Activated CD4-positive, alpha-beta T cell treated with anti-CD3 and anti-CD28 coated beads, Interleukin-2, amount 50 U/mL, for 24 hours (primary cell): ENCODE data around the gene TLR7.

Source experiments
- DNase-seq, 2 donors: peaks; one replicate each; pipeline ENCODE4 v3.0.0-alpha.2; 2020; ENCODE audit warnings: low read depth in 1 of 2, low spot score in 1 of 2

The TLR7 gene

DNA sequence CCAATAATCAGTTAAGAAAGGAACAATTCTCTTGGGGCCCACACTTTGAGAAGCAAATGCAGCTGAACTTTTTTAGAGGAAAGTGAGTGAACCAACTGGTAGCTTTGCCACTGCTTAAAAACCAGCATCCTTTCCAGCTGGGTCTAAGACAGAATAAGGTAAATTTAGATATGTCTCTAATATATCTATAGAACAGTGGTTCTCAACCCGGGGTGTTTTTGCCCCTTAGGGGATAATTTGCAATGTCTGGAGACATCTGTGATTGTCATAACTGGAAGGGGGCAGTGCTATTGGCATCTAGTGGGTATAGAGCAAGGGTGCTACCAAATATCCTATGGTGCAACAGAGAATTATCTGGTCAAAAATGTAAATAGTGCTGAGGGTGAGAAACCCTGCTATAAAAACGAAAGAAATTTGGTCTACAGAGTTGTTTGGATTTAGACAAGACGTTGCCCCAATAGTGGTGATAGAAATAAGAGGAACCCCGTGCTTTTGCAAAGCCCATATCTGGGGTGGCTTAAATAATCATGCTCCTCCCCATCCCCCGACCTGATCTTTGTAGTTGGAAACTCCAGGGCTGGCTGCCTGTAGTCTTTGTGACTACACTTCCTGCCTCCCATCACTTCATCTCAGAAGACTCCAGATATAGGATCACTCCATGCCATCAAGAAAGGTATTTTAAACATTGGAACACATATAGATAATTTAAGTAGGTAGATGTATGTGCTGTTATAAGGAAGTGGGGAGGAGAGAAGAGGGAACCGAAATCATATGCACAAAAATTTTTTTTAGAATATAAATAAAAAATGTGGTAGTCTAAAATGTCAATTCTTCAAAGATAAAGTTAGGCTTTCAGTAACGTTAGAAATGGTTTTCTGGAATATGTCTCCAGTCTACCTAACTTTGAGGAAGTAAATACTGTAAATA lies at the start of gene TLR7:
TLR7 (plus strand) TSS at position 622 of the 927 bp plus-strand sequence. CDS start 507 bp downstream, outside the sequence.
- DNase-seq, result no peak

DNA sequence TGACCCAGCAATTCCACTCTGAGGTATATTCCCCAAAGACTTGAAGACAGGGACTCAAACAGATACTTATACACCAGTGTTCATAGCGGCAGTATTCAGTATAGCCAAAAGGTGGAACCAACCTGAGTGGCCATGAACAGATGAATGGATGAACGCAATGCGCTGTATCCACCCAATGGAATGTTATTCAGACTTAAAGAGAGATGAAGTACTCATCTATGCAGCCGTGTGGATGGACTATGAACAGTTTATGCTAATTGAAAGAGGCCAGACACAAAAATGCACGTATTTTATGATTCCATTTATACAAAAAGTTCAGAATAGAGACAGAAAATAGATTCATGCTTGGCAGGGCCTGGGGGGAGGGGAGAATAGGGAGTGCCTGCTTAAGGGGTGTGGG lies 49.3 kb upstream of the TLR7 start:
- DNase-seq, result no peak

DNA sequence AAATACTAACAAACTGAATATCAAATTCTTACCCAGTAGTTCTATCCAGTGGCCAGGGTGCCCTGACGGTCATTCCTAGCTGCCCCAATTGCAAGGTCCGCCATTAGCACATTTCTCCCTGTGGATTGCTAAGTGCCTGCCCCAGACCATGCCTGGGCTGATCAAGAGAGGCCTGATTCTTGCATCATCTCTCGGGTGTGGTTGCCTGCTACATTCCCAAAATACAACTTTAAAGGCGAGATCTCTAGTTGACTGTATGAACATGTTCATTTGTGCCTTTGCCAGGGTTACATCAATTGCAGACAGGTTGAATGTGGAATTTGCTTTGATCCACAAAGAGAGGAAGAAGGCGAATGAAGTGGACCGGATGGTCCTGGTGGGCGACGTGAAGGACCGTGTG lies 47.6 kb upstream of the TLR7 start:
- DNase-seq, result no peak

DNA sequence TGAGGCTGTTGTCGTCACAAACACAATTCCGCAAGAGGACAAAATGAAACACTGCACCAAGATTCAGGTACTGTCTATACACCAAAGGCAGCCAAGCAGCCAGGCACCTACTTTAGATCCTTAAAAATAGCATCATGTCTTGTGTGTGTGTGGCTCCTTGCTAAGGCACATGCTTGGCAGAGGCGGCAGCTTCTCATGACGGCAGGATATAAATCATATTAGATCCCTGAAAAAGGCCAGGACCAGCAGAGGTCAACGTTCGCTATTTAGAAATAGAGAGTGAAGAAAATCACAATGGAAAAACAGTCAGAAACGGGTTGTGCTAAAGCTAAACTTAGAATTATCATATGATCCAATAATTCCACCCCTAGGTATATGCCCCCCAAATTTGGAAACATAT lies 46.1 kb upstream of the TLR7 start:
- DNase-seq, result no peak

DNA sequence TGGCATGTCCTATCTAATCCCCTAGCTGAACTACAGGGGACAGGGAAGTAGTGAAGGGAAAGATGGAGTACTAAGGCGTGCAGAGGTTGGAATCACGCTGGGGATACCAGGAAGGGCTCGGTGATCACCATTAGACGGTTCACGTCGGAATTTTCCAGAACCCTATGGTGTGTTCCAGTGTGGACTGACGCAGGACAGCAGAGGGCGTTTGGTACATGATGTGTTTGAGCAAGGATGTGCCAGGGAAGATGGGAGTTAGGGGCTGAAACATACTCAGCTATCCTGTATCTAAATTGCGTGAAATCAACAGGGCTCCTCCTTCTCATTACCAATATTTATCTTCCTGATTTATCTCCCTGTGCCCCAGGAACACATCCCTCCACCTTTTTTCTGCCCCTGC lies 41.9 kb upstream of the TLR7 start:
- no peak for DNase-seq

DNA sequence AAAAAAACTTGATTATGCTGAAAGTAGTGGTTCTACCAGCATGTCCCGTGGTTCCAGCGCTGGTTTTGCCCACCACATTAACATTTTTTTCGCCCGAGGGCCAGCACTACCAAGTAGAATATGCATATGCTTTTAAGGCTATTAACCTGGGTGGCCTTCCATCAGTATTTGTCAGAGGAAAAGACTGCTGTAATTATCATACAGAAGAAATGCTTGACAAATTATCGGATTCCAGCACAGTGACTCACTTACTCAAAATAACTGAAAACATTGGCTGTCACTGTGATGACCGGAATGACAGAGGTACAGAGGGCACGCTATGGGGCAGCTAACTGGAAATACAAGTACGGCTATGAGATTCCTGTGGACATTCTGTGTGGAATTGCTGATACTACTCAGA lies 41.1 kb upstream of the TLR7 start:
- no peak for DNase-seq

DNA sequence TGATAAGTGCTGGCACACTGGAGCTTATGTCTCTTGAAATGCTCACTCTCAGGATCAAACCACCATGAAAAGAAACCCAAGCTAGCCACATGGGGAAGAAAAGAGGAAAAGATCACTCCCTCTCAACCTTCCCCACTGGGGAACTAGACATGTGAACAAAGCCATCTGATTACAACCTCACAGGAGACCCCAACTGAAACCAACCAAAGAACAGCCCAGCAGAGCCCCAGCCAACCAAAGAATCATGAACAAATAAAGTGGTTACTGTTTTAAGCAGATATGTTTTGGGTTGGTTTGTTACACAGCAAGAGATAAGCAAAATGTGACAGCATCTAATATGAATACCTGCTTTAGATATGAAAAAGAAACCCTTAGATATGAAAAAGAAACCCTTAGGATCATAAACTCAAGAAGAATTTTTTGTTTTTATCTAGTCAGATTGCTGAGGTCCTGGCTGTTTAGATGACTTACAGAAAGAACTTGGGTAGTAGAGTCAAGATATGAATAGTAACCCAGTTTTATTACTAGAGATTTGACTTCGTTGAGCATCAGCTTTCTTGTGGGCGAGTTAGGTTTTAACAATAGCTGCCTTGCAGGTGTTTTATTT lies 23.7 kb upstream of the TLR7 start:
- no peak for DNase-seq

DNA sequence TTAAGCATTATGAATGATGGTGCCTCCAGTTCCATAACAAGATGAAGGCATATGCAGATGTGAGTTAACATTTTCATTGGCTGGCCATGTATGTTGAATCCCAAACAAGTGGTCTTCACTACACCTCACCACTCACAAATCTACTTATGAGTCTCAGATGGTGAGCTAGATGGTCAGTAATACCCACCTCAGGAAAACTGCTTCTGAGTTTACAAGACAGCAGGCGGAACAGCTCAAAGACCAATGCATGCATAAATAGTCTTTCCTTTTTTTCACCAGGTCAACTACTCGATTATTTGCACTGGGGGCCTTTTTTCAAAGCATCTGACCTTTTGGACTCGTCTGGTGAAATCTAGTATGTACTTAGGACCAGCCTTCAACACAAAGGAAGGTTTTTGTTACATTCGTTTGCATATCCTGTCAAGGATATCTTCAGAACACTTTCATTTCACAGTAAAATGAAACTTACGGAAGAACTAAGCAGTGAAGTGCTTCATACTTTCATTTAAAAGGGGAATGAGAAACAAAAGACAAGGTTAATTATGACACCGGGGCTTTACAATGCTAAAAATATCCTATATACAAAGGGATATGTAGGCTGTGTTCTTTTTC lies 23.1 kb upstream of the TLR7 start:
- DNase-seq, result no peak

DNA sequence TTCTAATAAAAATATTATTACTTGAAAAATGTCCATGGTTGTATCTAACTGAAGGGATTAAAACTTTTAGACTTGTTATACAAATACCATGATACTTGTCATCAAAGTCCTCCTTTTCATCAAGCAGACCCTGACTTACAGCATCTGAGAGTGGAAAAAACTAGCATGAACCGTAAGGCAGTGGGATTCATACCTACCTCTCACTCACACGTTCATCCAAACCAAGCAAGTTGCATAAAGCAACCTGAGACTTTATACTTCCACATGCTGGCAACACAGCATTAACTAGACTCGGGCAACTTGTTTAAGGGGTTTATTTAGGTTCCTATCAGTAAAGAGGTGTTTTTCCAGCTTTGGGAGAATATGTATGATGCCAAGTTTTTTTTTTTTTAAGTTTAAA lies 22.6 kb upstream of the TLR7 start:
- no peak for DNase-seq

DNA sequence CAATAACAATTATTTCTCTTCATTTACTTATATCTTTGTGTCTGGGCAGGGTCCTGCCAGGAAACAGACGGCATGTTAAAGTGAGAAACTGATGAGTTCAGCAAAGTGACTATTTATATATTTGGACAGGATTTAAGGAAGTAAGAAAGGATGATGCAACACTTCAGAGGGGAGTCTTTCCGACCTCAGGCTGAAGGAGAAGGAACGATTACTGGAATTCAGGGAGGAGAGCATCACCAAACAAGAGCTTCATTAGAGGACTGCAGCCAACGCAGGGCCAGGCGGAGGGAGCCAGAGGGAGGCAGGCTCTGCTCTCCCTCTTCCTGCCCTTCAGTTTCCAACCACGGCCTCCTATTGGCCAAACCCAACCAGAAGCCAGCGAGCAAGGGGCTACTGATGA lies 1.5 kb upstream of the TLR7 start:
- no peak for DNase-seq

DNA sequence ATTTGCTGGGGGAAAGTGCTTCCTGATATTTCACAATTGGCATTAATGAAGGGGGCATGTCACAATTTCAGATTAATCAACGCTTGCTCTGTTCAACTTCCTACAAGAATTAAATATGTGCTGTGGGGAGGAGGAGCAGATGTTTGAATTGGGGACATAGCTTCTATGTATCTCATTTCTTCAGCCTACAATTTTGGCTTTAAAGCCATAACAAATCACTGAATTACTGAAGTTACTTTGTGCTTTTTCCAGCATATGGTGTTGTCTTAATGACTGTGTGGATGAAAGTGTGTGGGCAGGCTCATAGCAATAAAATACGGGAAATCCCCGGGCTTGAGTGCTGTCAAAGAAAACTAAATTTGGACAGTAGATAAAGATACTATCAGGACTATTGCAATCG lies 813 bp downstream of the TLR7 start:
- DNase-seq, result no peak

DNA sequence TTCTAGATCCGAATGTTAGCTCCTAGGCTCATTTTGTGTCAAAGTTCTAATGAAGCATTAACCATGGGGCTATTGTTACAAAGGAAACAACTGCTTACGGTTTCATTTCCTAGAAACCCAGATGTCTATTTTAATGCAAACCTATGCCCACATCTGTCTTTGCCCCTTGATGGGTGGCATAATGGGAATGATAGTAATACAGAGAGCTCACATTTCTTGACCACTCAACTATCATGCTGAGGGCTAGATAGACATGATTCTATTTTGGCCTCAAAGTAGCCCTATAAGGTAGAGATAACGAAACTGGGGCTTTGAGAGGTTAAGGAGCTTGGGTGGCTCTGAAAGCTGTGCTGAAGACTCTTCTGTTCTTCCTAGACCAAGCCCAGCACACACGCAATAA lies 1.9 kb downstream of the TLR7 start:
- DNase-seq, result no peak

DNA sequence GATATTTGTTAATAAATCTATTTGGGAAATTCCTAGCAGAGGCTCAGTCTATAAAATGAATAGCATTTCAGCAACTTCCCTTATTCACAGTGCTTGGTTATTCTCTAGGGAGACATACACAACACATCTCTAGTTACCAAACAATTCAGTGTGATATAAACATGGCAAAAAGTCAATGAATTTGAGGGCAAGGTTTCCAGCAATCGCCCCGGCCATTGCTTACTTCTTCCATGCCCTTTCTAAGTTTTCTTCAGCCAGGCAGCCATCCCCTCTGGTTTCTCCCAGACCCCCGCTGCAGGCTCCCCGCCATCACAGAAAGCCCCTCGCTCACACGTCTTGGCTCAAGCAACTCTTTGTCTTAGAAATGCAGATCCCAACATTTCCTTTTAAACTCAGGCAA lies 4.4 kb downstream of the TLR7 start:
- no peak for DNase-seq

DNA sequence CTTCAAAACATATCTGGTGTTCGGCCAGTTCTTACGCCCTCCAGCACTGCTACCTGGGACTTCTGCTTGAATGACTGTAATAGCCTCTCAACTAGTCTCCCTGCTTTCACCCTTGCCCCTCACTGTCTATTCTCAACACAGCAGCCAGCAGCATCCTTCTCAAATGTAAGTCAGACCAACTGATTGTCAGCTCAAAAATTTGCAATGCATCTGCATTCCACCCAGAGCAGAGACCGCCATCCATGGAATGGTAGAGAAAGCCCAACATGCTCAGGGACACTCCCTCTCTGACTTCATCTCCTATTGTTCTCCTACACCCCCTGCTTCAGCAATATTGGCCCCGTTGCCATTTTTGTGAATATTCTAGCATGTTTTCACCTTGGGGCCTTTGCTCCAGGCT lies 5.9 kb downstream of the TLR7 start:
- DNase-seq, result no peak

DNA sequence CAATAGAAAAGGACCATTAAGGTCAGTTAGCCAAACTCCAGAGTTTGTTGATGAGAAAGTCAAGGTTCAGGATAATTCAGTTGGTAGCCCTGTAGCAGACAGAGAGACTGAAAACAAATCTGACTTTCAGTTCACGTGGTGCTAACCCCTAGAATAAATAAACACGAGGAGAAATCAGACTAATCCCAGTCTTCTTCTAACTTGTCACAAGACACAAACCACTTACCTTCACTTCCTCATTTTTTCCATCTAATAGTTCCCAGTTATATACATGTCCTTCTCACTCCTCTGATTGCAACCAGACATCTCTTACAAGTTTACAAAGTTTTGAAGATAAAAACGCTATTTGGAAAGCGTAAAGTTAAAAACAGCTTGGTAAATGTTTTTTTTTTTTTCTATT lies 7.7 kb downstream of the TLR7 start:
- DNase-seq, result no peak

DNA sequence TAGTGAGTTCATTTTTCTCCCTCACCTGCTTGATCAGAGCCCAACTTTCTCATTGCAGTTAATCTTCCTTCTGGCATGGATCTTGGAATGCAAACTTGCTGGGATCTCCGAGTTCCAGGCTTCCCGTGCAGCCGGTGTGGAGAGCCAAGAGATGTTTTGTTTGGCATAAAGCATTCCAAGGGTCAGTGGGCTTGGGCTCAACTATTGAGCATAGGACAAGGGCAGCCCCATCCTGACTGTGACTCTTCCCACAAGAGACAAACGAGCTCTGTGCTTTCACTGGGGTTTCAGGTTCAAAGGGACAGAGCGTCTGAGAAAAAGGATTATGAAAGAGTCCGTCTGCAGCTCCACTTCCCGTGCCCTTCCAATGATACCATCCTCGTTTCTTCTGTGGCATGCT lies 10.5 kb downstream of the TLR7 start:
- no peak for DNase-seq

DNA sequence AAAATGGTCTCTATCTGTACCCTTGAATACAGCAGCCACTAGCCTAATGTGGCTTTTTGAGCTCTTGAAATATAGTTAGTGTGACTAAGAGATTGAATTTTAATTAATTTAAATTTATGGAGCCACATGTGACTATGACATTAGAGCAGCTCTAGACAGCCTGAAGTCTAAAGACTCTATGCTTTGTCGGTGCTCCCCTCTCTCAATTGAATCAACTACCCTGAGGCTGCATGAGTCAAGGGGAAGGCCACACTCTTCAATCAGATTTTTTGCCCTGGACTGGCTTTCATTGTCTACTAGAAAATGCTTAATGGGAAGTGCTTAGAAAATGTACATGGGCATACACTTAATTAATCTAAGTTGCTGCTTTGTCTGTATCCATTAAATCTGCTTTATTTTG lies 11.7 kb downstream of the TLR7 start:
- DNase-seq, result no peak

DNA sequence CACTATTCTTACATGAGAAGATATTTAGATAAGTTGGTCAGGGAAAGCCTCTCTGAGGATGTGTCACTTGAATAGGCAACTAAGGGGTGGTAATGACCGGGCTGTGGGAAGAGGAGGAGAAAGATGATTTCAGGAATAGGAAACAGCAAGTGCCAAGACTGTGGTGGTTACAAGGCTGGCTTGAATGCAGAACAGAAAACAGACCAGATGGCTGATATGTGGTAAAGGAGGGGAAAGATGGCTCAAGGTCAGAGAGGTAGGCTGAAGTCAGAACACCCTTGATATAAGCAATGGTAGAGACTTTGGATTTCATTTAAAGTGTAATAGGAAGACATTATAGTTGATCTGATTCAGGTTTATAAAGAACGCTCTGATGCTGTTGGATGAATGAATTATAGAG lies 15.0 kb downstream of the TLR7 start:
- no peak for DNase-seq

DNA sequence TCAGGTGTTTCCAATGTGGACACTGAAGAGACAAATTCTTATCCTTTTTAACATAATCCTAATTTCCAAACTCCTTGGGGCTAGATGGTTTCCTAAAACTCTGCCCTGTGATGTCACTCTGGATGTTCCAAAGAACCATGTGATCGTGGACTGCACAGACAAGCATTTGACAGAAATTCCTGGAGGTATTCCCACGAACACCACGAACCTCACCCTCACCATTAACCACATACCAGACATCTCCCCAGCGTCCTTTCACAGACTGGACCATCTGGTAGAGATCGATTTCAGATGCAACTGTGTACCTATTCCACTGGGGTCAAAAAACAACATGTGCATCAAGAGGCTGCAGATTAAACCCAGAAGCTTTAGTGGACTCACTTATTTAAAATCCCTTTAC lies 18.6 kb downstream of the TLR7 start:
- no peak for DNase-seq

DNA sequence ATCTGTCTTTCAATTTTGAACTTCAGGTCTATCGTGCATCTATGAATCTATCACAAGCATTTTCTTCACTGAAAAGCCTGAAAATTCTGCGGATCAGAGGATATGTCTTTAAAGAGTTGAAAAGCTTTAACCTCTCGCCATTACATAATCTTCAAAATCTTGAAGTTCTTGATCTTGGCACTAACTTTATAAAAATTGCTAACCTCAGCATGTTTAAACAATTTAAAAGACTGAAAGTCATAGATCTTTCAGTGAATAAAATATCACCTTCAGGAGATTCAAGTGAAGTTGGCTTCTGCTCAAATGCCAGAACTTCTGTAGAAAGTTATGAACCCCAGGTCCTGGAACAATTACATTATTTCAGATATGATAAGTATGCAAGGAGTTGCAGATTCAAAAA lies 19.7 kb downstream of the TLR7 start:
- no peak for DNase-seq

DNA sequence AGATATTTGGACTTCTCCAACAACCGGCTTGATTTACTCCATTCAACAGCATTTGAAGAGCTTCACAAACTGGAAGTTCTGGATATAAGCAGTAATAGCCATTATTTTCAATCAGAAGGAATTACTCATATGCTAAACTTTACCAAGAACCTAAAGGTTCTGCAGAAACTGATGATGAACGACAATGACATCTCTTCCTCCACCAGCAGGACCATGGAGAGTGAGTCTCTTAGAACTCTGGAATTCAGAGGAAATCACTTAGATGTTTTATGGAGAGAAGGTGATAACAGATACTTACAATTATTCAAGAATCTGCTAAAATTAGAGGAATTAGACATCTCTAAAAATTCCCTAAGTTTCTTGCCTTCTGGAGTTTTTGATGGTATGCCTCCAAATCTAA lies 20.3 kb downstream of the TLR7 start:
- DNase-seq, result no peak

DNA sequence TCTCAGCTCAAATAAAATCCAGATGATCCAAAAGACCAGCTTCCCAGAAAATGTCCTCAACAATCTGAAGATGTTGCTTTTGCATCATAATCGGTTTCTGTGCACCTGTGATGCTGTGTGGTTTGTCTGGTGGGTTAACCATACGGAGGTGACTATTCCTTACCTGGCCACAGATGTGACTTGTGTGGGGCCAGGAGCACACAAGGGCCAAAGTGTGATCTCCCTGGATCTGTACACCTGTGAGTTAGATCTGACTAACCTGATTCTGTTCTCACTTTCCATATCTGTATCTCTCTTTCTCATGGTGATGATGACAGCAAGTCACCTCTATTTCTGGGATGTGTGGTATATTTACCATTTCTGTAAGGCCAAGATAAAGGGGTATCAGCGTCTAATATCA lies 20.9 kb downstream of the TLR7 start:
- no peak for DNase-seq
